HFFc6 (cell line): ENCODE results near the gene ZNF613. TPM values are rescaled to one million over a fixed set of nuclear protein-coding genes. Genes with fewer than 3 reads are reported as not detected.
A peak's percentile ranks its signal among the peaks of the same experiment; 100 is the strongest.

Source experiments
- DNase-seq: peaks from one replicate; pipeline ENCODE4 v3.0.0-alpha.2; 2018
- H3K27ac Mint-ChIP-seq: 2 replicates; pipeline ENCODE4 v1.8.0; 2020; ENCODE audit warnings: mild to moderate bottlenecking, mixed read lengths
- H3K27me3 Mint-ChIP-seq: 2 replicates; pipeline ENCODE4 v1.8.0; 2021; ENCODE audit warnings: mild to moderate bottlenecking, moderate library complexity, mixed read lengths; ENCODE audit not compliant: insufficient read depth
- H3K36me3 Mint-ChIP-seq: 2 replicates; pipeline ENCODE4 v1.8.0; 2021; ENCODE audit warnings: low read depth, mixed read lengths
- H3K4me1 Mint-ChIP-seq: 2 replicates; pipeline ENCODE4 v1.8.0; 2020; ENCODE audit warnings: low read depth, mixed read lengths
- H3K4me3 Mint-ChIP-seq: 2 replicates; pipeline ENCODE4 v1.8.0; 2020; ENCODE audit warnings: mild to moderate bottlenecking, moderate library complexity, mixed read lengths
- H3K9me3 Mint-ChIP-seq: 2 replicates; pipeline ENCODE4 v1.8.0; 2020; ENCODE audit warnings: mild to moderate bottlenecking, mixed read lengths
- total RNA-seq, 6 experiments: library from RNA; stranded (reverse); fragmentation: NEBNext Ultra II Directional; extraction: Animal tissue kit (Norgen Biotek cat#: 25700); gene quantifications; 2 replicates in 1 of 6; 3 replicates in 5 of 6; pipeline ENCODE4 v1.2.3, GENCODE V29; 2021
- TF ChIP-seq, protein P1 (sequence below): fragments of 200-600 bp; sonication (generic); IDR thresholded peaks from 2 replicates; pipeline ENCODE4 v1.5.0; 2021; ENCODE audit warnings: antibody characterized with exemption, mild to moderate bottlenecking

Gene ZNF613
- total RNA-seq, 6 experiments from 2014 or later = 2.7 to 5.4 (median 3.8) TPM

DNA sequence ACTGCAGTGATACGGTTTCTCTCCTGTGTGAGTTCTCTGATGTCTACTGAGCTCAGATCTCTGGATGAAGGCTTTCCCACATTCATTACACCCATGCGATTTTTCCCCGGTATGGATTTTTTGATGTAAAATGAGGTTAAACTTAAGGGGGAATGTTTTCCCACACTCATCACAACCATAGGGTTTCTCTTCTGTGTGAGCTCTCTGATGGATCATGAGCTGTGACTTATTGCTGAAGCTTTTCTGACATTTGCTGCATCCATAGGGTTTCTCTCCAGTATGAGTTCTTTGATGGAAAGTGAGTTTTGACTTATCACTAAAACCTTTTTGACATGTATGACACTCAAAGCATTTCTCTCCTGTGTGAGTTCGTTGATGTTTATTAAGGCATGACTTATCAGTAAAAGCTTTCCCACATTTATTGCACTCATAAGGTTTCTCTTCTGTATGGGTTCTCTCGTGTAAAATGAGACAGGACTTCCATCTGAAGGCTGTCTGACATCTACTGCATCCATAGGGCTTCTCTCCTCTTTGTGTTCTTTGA is 11.9 kb upstream of the ZNF613 start:
- DNase-seq = no peak
- Mint-ChIP-seq H3K9me3 (peaks cover 81% of the 10 kb centered on the region), H3K4me3 (no peak overlapping the region), H3K27me3 (no peaks in the 10 kb centered on the region), H3K27ac (no peak overlapping the region), H3K36me3 (peaks cover 31% of the 10 kb centered on the region), H3K4me1 (no peaks in the 10 kb centered on the region)
- TF ChIP-seq, protein P1, sequence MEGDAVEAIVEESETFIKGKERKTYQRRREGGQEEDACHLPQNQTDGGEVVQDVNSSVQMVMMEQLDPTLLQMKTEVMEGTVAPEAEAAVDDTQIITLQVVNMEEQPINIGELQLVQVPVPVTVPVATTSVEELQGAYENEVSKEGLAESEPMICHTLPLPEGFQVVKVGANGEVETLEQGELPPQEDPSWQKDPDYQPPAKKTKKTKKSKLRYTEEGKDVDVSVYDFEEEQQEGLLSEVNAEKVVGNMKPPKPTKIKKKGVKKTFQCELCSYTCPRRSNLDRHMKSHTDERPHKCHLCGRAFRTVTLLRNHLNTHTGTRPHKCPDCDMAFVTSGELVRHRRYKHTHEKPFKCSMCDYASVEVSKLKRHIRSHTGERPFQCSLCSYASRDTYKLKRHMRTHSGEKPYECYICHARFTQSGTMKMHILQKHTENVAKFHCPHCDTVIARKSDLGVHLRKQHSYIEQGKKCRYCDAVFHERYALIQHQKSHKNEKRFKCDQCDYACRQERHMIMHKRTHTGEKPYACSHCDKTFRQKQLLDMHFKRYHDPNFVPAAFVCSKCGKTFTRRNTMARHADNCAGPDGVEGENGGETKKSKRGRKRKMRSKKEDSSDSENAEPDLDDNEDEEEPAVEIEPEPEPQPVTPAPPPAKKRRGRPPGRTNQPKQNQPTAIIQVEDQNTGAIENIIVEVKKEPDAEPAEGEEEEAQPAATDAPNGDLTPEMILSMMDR = no peak

DNA sequence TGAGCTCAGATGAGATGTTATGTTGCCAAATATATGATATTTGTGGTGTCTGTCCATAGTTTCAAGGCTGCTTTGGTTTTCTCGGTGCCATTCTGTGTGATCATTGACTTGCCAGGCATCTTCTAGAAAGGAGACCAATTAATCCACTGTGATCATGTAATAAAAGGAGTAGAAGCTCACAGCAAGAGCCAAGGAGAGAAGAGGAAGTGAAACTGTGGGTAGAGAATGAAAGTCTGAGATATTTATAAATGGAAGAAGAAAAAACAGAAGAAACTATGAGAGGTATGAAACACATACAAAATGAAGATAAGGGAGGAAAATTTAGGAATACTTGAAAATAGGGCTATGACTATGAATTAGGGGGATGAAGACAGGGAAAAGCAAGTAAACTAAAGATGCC is 11.1 kb upstream of the ZNF613 start:
- H3K4me3 Mint-ChIP-seq = no peak overlapping the region
- no peak overlapping the region for H3K27ac Mint-ChIP-seq
- TF ChIP-seq, protein P1 = no peak
- H3K36me3 Mint-ChIP-seq = peaks cover 34% of the 10 kb centered on the region
- DNase-seq = no peak
- H3K4me1 Mint-ChIP-seq = no peaks in the 10 kb centered on the region
- peaks cover 86% of the 10 kb centered on the region for H3K9me3 Mint-ChIP-seq
- no peaks in the 10 kb centered on the region for H3K27me3 Mint-ChIP-seq

DNA sequence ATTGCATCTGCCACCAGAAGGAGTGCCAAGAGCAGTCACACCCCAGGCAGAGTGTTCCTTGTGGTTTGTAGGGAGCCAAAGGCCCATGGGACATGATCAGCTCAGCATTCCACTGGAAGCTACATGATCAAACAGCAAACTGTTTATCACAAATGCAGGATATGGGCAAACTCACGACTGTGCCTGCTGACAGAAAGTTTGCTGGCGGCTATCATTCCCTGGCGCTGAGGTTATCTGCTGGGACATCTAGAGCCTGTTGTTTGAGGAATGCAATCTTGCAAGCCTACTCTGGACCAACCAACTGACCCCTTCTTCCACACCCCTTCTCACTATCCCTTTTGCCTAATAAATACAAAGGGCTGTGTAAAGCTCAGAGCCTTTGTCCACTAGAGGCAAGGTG is 7.7 kb upstream of the ZNF613 start:
- peaks cover 94% of the 10 kb centered on the region for H3K9me3 Mint-ChIP-seq
- DNase-seq = no peak
- no peak overlapping the region for H3K4me3 Mint-ChIP-seq
- no peaks in the 10 kb centered on the region for H3K4me1 Mint-ChIP-seq
- peaks cover 37% of the 10 kb centered on the region for H3K36me3 Mint-ChIP-seq
- H3K27ac Mint-ChIP-seq = no peak overlapping the region
- no peaks in the 10 kb centered on the region for H3K27me3 Mint-ChIP-seq
- TF ChIP-seq, protein P1 = no peak

DNA sequence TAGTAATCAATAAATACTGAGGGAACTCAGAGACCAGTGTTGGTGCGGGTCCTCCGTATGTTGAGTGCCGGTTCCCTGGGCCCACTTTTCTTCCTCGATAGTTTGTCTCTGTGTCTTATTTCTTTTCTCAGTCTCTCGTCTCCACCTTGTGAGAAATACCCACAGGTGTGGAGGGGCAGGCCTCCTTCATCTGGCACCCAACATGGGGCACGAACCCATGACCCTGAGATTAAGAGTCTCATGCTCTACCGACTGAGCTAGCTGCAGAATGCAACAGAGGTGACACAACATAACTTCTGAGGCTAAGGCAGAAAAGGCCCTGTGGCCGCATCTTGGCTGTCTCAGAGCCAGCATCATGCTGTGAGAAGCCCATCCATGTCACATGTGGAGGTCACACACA is 5.3 kb upstream of the ZNF613 start:
- Mint-ChIP-seq H3K27me3 (peaks cover 3% of the 10 kb centered on the region), H3K4me1 (peaks cover 8% of the 10 kb centered on the region), H3K4me3 (no peak overlapping the region), H3K9me3 (peaks cover 93% of the 10 kb centered on the region), H3K27ac (no peak overlapping the region), H3K36me3 (peaks cover 26% of the 10 kb centered on the region)
- TF ChIP-seq, protein P1 = no peak
- no peak for DNase-seq

DNA sequence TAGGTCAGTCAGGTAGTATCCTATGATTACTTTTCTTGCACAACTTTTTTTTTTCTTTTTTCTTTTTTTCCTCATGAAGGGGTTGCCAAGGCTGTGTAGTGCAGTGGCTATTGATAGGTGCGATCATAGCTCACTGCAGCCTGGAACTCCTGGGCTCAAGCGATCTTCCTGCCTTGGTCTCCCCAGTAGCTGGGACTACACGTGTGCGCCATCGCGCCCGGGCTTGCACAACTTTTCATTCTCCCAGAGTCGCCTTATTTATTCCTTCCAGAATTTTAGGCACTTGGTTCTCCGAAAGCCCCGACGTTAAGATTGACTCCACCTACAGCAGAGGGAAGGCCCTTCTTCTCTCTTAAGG is 867 bp upstream of the ZNF613 start:
- DNase-seq = no peak

More for the DNA sequence above, 867 bp upstream of the ZNF613 start:
- H3K27me3 Mint-ChIP-seq = peaks cover 3% of the 10 kb centered on the region
- peak overlapping the region; percentile 79 for H3K27ac Mint-ChIP-seq
- H3K36me3 Mint-ChIP-seq = peaks cover 55% of the 10 kb centered on the region
- TF ChIP-seq, protein P1 = no peak
- peaks cover 56% of the 10 kb centered on the region for H3K9me3 Mint-ChIP-seq
- peaks cover 17% of the 10 kb centered on the region for H3K4me1 Mint-ChIP-seq
- peak overlapping the region; percentile 97 for H3K4me3 Mint-ChIP-seq
